Mucosa of rectum (tissue), 2 donors: ENCODE results near the gene MAMDC4.

ENCODE experiments used
- H3K27ac ChIP-seq, 2 donors: one replicate each; pipeline ENCODE4 v1.7.0; 2013; ENCODE audit warnings: inconsistent platforms in 2 of 2, low read depth in 2 of 2, low read length in 2 of 2
- H3K27me3 ChIP-seq, 2 donors: one replicate each; pipeline ENCODE4 v1.7.0; 2013; ENCODE audit warnings: low read length in 2 of 2; ENCODE audit not compliant: control insufficient read depth in 2 of 2, insufficient read depth in 2 of 2
- H3K36me3 ChIP-seq, 2 donors: one replicate each; pipeline ENCODE4 v1.7.0; 2013; ENCODE audit warnings: low read length in 2 of 2; ENCODE audit not compliant: control insufficient read depth in 2 of 2, insufficient read depth in 2 of 2
- H3K4me1 ChIP-seq, 2 donors: one replicate each; pipeline ENCODE4 v1.7.0; 2013; ENCODE audit warnings: low read length in 2 of 2, mild to moderate bottlenecking in 1 of 2; ENCODE audit not compliant: control insufficient read depth in 2 of 2, insufficient read depth in 2 of 2
- H3K4me3 ChIP-seq, 2 donors: one replicate each; pipeline ENCODE4 v1.7.0; 2013; ENCODE audit warnings: low read length in 2 of 2
- H3K9ac ChIP-seq, 2 donors: one replicate each; pipeline ENCODE4 v1.7.0; 2013; ENCODE audit warnings: low read length in 2 of 2, low read depth in 1 of 2, mild to moderate bottlenecking in 1 of 2
- H3K9me3 ChIP-seq, 2 donors: one replicate each; pipeline ENCODE4 v1.7.0; 2013; ENCODE audit warnings: low read length in 2 of 2; ENCODE audit not compliant: control insufficient read depth in 2 of 2
- donor health status: healthy.
- donor health status: Normal muscosa, but diverticular disease.

Gene MAMDC4

DNA sequence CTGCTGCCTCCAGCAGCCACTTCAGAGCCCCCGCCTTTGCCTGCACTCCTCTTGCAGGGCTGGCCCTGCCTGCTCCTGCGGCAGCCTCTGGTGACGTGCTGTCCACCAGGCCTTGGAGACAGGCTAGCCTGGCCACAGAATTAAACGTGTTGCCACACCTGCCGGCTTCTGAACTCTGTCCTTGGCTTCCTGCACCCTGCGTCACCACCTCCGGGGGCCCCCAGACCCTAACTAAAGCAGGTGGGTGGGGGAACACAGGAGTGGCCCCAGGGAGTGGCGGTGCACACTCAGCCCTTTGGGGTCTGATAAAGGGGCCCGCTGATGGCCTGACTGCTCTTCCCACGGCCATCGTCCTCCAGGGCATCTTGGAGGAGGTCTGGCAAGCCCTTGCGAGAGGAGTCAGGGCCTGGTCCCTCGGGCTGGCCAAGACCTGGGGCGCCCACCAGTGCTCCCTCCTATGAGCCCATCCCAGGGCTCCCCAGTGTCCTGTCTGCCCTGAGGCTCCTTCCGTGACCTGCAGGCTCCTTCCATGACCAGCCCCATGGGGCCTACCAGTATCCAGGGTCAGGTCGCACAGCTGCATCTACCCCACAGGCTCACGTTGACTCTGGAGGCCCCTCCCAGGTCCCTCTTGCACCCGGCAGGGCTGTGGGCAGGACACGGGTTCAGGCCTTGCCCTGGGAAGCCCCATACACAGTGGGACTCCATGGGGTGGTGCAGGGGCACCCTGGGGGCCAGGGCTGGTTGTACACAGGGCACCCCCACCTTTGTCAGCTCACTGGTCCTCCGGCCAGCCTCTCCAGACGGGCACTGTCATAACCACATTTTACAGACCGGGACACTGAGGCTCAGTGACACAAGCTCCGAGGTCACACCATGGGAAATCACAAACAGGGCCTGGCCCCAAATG lies 1.0 kb upstream of the MAMDC4 start:
- peaks cover 0 to 3% of the 10 kb centered on the region in 2 donors for H3K27me3 ChIP-seq
- no peaks in the 10 kb centered on the region for H3K9me3 ChIP-seq
- H3K4me1 ChIP-seq: peaks cover 17 to 25% of the 10 kb centered on the region in 2 donors
- H3K27ac ChIP-seq: no peak overlapping the region
- H3K4me3 ChIP-seq: no peak overlapping the region
- peaks cover 4 to 10% of the 10 kb centered on the region in 2 donors for H3K36me3 ChIP-seq
- peak overlapping the region in 1 of 2 donors; percentile 82 for H3K9ac ChIP-seq

DNA sequence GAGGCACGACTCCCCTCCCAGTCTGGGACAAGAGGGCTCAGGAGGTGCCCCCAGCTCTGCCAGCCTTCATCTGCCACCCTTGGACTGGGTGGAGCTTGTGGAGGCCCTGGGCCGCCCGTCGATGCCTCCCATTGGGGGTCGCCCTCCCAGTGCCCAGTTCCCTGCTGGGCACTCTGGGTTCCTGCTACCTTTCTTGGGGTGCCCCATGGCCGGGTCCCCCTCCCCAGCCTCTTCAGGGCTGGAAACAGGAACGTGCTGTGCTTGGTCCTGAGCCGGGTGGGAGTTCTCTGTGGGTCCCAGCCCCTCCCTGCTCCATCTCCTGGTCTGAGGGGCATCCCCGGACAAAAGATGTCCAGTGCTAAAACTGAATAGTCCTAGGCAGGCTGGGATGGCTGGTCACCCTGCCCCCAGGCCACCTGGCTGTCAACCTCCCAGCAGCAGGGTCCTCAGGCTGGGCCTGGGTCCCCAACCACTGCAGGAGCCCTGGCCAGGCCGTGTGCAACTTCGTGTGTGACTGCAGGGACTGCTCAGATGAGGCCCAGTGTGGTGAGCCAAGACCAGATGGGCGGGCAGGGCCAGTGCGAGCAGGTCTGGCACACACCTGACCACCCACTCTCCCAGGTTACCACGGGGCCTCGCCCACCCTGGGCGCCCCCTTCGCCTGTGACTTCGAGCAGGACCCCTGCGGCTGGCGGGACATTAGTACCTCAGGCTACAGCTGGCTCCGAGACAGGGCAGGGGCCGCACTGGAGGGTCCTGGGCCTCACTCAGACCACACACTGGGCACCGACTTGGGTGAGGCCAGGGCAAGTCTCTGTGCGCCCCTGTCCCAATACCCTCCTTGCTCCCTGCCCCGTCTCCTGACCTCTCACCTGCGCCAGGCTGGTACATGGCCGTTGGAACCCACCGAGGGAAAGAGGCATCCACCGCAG lies 784 bp downstream of the MAMDC4 start:
- no peak overlapping the region for H3K27ac ChIP-seq
- H3K4me3 ChIP-seq: no peak overlapping the region
- H3K36me3 ChIP-seq: peaks cover 4 to 10% of the 10 kb centered on the region in 2 donors
- H3K9me3 ChIP-seq: no peaks in the 10 kb centered on the region
- H3K9ac ChIP-seq: peak overlapping the region in 1 of 2 donors; percentile 7
- no peaks in the 10 kb centered on the region for H3K27me3 ChIP-seq
- peaks cover 29% of the 10 kb centered on the region in 2 donors for H3K4me1 ChIP-seq

- Histone ChIP-seq H3K27me3 (no peaks in the 10 kb centered on the region), H3K9me3 (no peaks in the 10 kb centered on the region), H3K4me1 (peaks cover 33 to 36% of the 10 kb centered on the region in 2 donors), H3K36me3 (peaks cover 4 to 10% of the 10 kb centered on the region in 2 donors), H3K9ac (no peak overlapping the region), H3K27ac (no peak overlapping the region), H3K4me3 (no peak overlapping the region)
Observed at GRCh38 chr9:136853596-136854112, 1.5 kb downstream of the MAMDC4 start.

DNA sequence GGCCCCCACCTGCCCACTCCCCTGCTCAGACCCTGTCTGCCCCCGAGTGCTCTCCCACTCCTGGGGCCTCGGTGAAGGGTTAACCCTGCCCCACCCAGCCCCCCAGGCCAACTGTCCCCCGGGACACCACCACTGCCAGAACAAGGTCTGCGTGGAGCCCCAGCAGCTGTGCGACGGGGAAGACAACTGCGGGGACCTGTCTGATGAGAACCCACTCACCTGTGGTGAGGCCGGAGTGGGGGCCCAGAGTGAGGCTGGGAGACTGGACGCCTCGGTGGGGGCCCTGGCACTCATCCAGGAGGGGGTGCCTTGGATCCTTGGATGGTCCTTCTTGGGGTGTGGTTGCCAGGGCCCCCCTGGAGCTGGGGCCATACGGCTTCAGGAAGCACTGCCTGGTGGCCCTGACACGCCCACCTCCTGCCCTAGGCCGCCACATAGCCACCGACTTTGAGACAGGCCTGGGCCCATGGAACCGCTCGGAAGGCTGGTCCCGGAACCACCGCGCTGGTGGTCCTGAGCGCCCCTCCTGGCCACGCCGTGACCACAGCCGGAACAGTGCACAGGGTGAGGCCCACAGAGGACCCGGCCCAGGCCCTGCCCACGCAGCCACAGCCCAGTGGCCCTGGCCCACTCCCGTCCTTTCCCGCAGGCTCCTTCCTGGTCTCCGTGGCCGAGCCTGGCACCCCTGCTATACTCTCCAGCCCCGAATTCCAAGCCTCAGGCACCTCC lies 2.1 kb downstream of the MAMDC4 start:
- Histone ChIP-seq H3K36me3 (peaks cover 4 to 10% of the 10 kb centered on the region in 2 donors), H3K9me3 (no peaks in the 10 kb centered on the region), H3K27me3 (no peaks in the 10 kb centered on the region), H3K4me3 (no peak overlapping the region), H3K4me1 (peaks cover 39 to 42% of the 10 kb centered on the region in 2 donors), H3K9ac (no peak overlapping the region), H3K27ac (no peak overlapping the region)

GRCh38 chr9:136854842-136855460 lies 2.8 kb downstream of the MAMDC4 start:
- Histone ChIP-seq H3K27me3 (no peaks in the 10 kb centered on the region), H3K9ac (no peak overlapping the region), H3K4me3 (no peak overlapping the region), H3K27ac (no peak overlapping the region), H3K36me3 (peaks cover 4 to 10% of the 10 kb centered on the region in 2 donors), H3K9me3 (no peaks in the 10 kb centered on the region), H3K4me1 (peaks cover 43 to 44% of the 10 kb centered on the region in 2 donors)

GRCh38 chr9:136855461-136856078 lies 3.4 kb downstream of the MAMDC4 start:
- Histone ChIP-seq H3K27me3 (no peaks in the 10 kb centered on the region), H3K27ac (no peak overlapping the region), H3K9ac (peak overlapping the region in 1 of 2 donors; percentile 20), H3K9me3 (no peaks in the 10 kb centered on the region), H3K36me3 (peaks cover 6 to 8% of the 10 kb centered on the region in 2 donors), H3K4me1 (peaks cover 42 to 44% of the 10 kb centered on the region in 2 donors), H3K4me3 (no peak overlapping the region)

- peaks cover 6% of the 10 kb centered on the region in 2 donors for H3K36me3 ChIP-seq
- no peaks in the 10 kb centered on the region for H3K27me3 ChIP-seq
- no peak overlapping the region for H3K4me3 ChIP-seq
- peak overlapping the region in 1 of 2 donors; percentile 20 for H3K9ac ChIP-seq
- H3K9me3 ChIP-seq: no peaks in the 10 kb centered on the region
- H3K27ac ChIP-seq: no peak overlapping the region
- H3K4me1 ChIP-seq: peaks cover 40 to 47% of the 10 kb centered on the region in 2 donors
Observed at GRCh38 chr9:136856079-136856476, 3.9 kb downstream of the MAMDC4 start.

DNA sequence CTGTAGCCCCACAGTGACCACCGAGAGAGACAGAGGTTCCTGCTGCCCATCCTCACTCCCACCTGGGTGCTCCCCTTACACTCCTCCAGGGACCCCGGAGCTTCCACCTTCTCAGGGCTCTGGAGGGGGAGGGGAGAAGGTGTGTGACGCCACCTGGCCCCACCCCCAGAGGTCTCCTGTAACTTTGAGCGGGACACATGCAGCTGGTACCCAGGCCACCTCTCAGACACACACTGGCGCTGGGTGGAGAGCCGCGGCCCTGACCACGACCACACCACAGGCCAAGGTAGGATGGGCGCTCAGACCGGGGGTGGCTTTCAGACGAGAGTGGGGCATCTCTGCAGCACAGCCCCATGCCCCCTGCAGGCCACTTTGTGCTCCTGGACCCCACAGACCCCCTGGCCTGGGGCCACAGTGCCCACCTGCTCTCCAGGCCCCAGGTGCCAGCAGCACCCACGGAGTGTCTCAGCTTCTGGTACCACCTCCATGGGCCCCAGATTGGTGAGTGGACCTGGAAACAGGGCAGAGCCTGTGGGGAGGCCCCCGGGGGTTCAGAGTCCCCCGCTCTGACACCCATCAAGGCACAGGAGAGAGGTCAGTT lies 4.5 kb downstream of the MAMDC4 start:
- peaks cover 9 to 10% of the 10 kb centered on the region in 2 donors for H3K36me3 ChIP-seq
- H3K9ac ChIP-seq: peak overlapping the region in 1 of 2 donors; percentile 80
- H3K9me3 ChIP-seq: no peaks in the 10 kb centered on the region
- H3K27me3 ChIP-seq: no peaks in the 10 kb centered on the region
- peaks cover 45 to 53% of the 10 kb centered on the region in 2 donors for H3K4me1 ChIP-seq
- H3K4me3 ChIP-seq: no peak overlapping the region
- peak overlapping the region; percentile 95 to 96 for H3K27ac ChIP-seq
